ENCODE data around the gene NUP43.

DNA sequence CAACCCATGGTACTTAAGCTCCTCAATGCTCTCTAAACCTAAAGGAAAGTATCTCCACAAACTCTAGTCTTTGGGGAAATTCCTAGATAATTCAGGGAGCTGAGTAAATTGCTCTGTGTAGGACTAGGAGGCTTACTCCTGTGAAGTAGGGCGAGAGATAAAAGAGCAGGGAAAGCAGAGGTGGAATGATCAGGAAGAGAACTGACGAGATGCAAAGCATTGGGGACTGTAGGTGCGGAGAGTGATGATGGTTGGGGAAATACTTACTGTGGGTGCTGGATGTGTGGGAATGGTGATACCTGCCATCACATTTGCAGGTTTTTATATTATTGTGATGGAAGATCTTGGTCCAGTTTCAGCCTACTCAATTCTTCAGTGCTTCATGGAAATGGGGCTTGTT lies 26.8 kb downstream of the NUP43 start:
- TF ChIP-seq POLR2A (IDR thresholded peaks at IDR 0.05; ENCODE audit: extremely low read depth, insufficient read length) (no peak), MYC (IDR thresholded peaks at IDR 0.05; ENCODE audit: low read depth, low read length) (no peak)
- TF ChIP-seq, protein P1, sequence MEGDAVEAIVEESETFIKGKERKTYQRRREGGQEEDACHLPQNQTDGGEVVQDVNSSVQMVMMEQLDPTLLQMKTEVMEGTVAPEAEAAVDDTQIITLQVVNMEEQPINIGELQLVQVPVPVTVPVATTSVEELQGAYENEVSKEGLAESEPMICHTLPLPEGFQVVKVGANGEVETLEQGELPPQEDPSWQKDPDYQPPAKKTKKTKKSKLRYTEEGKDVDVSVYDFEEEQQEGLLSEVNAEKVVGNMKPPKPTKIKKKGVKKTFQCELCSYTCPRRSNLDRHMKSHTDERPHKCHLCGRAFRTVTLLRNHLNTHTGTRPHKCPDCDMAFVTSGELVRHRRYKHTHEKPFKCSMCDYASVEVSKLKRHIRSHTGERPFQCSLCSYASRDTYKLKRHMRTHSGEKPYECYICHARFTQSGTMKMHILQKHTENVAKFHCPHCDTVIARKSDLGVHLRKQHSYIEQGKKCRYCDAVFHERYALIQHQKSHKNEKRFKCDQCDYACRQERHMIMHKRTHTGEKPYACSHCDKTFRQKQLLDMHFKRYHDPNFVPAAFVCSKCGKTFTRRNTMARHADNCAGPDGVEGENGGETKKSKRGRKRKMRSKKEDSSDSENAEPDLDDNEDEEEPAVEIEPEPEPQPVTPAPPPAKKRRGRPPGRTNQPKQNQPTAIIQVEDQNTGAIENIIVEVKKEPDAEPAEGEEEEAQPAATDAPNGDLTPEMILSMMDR (IDR thresholded peaks at IDR 0.05; ENCODE audit: low read depth, low read length), result no peak
- TF ChIP-seq, protein P2, sequence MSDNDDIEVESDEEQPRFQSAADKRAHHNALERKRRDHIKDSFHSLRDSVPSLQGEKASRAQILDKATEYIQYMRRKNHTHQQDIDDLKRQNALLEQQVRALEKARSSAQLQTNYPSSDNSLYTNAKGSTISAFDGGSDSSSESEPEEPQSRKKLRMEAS (IDR thresholded peaks at IDR 0.05; ENCODE audit: low read depth, low read length), result no peak

Measured in NB4 (cell line).